ENCODE measurements around the gene TEX29. TPM values are rescaled to one million over a fixed set of nuclear protein-coding genes. Genes with fewer than 3 reads are reported as not detected.

Gene TEX29
- total and polyA plus RNA-seq, 5 experiments from 2014 or later: 0.96 to 0.99 TPM; not detected in 3

- DNase-seq (no peak), ATAC-seq (no peak)
- POLR2A ChIA-PET: no interaction called here
- Mint-ChIP-seq H3K9me3 (no peaks in the 10 kb centered on the region), H3K4me1 (peaks cover 0 to 2% (median 1%) of the 10 kb centered on the region in 4 donors), H3K27ac (no peak overlapping the region), H3K4me3 (no peak overlapping the region), H3K27me3 (peaks cover 0 to 9% (median 7%) of the 10 kb centered on the region in 5 donors), H3K36me3 (no peaks in the 10 kb centered on the region)
Observed at GRCh38 chr13:111360452-111360851, 40.0 kb downstream of the TEX29 start.

DNA sequence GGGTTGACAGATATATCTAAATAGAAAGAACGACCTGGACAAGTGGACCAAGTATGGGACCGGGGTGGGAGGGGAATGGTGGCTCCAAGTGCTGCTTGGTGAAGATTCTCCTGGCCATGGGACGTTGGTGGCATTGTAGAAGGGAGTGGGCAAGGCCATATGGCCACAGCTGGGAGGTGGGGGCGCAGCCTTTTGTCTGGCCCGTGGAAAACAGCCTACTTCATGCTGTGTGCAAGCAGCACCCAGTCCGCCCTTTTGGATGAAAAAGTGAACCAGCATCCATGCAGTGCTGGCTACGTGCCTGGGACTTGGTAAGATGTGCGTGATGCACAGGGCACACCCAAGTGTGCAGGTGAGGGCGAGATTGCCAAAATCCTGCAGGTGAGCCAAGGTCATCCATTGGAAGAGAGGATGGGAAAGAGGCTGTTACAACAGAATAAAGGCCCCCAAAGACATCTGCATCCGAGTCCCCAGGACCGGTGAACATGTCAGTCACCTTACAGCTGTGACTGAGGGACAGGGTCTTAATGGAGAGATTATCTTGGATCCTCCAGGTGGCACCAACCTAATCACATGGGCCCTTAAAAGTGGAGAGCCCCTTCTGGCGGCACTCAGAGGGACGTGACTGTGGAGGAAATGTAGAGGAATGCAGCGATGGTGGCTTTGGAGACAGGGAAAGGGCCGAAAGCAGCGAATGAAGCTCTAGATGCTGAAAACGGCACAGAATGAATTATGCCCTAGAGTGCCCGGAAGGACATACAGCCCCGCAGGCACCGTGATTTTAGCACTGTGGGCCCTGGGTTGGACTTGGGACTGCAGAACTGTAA is 40.8 kb downstream of the TEX29 start:
- peaks cover 0 to 4% (median 0%) of the 10 kb centered on the region in 4 donors for H3K4me1 Mint-ChIP-seq
- no peak overlapping the region for H3K27ac Mint-ChIP-seq
- ATAC-seq (no peak), DNase-seq (no peak)
- no peaks in the 10 kb centered on the region for H3K36me3 Mint-ChIP-seq
- H3K4me3 Mint-ChIP-seq: peak overlapping the region in 1 of 10 donors; percentile 54
- peaks cover 0 to 12% (median 8%) of the 10 kb centered on the region in 5 donors for H3K27me3 Mint-ChIP-seq
- POLR2A ChIA-PET: no interaction called here
- H3K9me3 Mint-ChIP-seq: no peaks in the 10 kb centered on the region

DNA sequence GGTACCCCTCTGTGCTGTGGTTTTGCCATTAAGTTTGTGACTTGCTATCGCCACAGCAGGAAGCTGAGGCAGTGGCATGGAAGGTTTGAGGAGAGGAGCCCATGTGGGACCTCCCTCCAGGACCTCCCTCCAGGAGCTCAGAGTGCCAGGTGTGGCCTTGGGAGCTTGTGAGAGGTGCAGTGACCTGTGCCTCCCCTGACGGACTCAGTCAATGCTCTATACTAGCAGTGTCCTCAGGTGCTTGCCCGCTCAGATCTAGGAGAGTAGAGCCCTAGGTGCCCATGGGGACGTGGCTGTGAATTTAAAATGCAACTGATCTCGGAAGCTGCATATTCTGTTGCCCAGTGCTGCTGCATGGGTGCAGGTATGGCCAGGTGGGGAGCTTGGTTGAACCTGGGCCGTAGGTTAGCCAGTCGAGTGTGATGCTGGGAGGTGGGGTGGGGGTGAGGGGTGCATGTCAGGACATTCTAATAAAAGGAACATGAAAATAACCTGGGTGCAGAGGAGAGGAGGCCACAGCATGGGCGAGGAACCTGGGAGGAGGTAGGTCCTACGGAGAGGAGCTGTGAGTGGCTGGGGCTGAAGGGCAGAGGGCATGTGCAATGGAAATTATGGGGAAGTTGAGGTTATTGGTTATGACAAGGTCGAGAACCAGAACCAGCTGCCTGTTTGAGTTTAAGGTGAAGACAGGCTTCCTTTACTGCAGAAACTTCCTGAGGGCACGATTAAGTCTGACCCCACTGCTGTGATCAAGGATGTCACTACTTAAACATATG is 41.6 kb downstream of the TEX29 start:
- H3K27ac Mint-ChIP-seq: no peak overlapping the region
- POLR2A ChIA-PET: no interaction called here
- DNase-seq (no peak), ATAC-seq (no peak)
- H3K9me3 Mint-ChIP-seq: no peaks in the 10 kb centered on the region
- H3K4me3 Mint-ChIP-seq: no peak overlapping the region
- H3K27me3 Mint-ChIP-seq: peaks cover 0 to 12% (median 8%) of the 10 kb centered on the region in 5 donors
- no peaks in the 10 kb centered on the region for H3K36me3 Mint-ChIP-seq
- H3K4me1 Mint-ChIP-seq: peaks cover 0 to 4% (median 0%) of the 10 kb centered on the region in 4 donors

- H3K27ac Mint-ChIP-seq: no peak overlapping the region
- peaks cover 0 to 12% (median 8%) of the 10 kb centered on the region in 5 donors for H3K27me3 Mint-ChIP-seq
- DNase-seq (no peak), ATAC-seq (no peak)
- H3K9me3 Mint-ChIP-seq: no peaks in the 10 kb centered on the region
- no peak overlapping the region for H3K4me3 Mint-ChIP-seq
- H3K36me3 Mint-ChIP-seq: no peaks in the 10 kb centered on the region
- H3K4me1 Mint-ChIP-seq: peaks cover 0 to 4% (median 0%) of the 10 kb centered on the region in 4 donors
- POLR2A ChIA-PET: no interaction called here
Observed at GRCh38 chr13:111363121-111363520, 42.7 kb downstream of the TEX29 start.

GRCh38 chr13:111363591-111363990 is 43.1 kb downstream of the TEX29 start:
- Mint-ChIP-seq H3K27me3 (peaks cover 0 to 12% (median 8%) of the 10 kb centered on the region in 5 donors), H3K4me1 (peaks cover 0 to 4% (median 0%) of the 10 kb centered on the region in 4 donors), H3K27ac (no peak overlapping the region), H3K9me3 (peaks cover 0 to 2% (median 0%) of the 10 kb centered on the region in 9 donors), H3K36me3 (no peaks in the 10 kb centered on the region), H3K4me3 (no peak overlapping the region)
- DNase-seq (no peak), ATAC-seq (no peak)
- POLR2A ChIA-PET: no interaction called here

DNA sequence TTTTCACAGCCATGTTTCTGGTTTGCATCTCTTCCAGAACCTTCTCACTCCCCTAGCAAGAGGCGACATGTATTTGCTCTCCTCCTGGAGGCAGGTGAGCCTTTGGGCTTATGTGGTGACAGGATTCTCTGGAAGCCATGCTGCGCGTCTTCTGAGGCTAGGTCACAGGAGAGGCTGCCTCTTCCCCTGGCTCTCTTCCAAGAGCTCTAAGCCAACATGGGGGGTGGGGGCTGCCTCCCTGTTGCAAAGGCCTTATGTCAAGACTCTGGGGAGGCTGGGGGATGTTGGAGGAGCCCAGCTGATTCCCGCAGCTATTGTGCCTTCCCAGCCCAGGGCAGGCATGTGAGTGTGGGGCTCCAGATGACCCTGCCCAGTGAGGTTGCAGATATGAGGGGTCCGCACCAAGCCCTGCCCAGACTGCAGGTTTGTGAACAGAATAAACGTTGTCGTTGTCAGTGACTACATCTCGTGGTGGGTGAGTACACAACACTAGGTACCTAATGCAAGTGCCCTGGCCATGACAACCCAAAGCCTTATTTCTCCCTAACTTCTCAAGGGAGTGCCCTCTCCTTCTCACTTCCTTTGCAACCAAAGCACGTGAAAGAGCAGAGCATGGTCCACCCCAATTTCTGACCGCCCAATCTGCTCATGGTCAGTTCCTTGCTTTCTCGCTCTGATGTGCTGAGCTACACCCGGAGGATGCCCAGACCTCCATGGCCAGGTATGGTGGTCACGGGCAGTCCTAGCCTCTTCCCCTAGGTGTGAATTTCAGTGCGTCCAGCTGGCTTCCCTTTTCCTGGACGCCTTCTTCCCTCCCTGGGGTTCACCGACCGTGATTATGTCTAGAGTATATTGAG is 44.9 kb downstream of the TEX29 start:
- DNase-seq (no peak), ATAC-seq (no peak)
- POLR2A ChIA-PET: no interaction called here
- no peaks in the 10 kb centered on the region for H3K36me3 Mint-ChIP-seq
- no peak overlapping the region for H3K27ac Mint-ChIP-seq
- H3K4me1 Mint-ChIP-seq: peaks cover 0 to 4% (median 0%) of the 10 kb centered on the region in 4 donors
- H3K27me3 Mint-ChIP-seq: peaks cover 0 to 12% (median 8%) of the 10 kb centered on the region in 5 donors
- H3K4me3 Mint-ChIP-seq: no peak overlapping the region
- H3K9me3 Mint-ChIP-seq: peaks cover 0 to 6% (median 0%) of the 10 kb centered on the region in 9 donors

- no peak for ATAC-seq
- peaks cover 0 to 4% (median 0%) of the 10 kb centered on the region in 4 donors for H3K4me1 Mint-ChIP-seq
- no peak overlapping the region for H3K4me3 Mint-ChIP-seq
- no peaks in the 10 kb centered on the region for H3K36me3 Mint-ChIP-seq
- DNase-seq: no peak
- POLR2A ChIA-PET: no interaction called here
- H3K9me3 Mint-ChIP-seq: peaks cover 0 to 6% (median 0%) of the 10 kb centered on the region in 9 donors
- peak overlapping the region in 1 of 10 donors; percentile 48 for H3K27ac Mint-ChIP-seq
- H3K27me3 Mint-ChIP-seq: peaks cover 0 to 11% (median 4%) of the 10 kb centered on the region in 5 donors
Observed at GRCh38 chr13:111367340-111367739, 46.9 kb downstream of the TEX29 start.

DNA sequence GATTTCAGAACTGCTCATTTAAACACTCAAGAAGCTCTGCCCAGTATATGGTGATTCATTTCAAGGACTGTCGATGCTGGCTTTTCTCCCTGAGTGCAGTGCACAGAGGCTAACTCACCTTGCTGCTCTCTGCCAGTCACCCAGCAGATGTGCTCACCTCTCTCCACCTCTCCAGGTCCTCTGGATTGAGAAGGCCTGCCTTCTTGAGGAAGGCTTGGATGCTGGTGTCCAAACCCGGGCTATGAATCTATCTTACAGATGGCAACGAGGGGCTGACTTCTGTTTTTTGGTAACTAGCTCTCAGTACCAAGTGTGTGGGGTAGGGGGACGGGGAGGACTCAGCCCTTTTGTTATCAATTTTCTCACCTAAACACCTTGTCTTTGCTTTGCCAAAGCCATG is 47.6 kb downstream of the TEX29 start:
- DNase-seq (no peak), ATAC-seq (no peak)
- H3K4me1 Mint-ChIP-seq: peaks cover 4 to 10% (median 7%) of the 10 kb centered on the region in 4 donors
- H3K27ac Mint-ChIP-seq: no peak overlapping the region
- peaks cover 0 to 6% (median 3%) of the 10 kb centered on the region in 9 donors for H3K9me3 Mint-ChIP-seq
- POLR2A ChIA-PET: no interaction called here
- peaks cover 0 to 8% (median 2%) of the 10 kb centered on the region in 5 donors for H3K27me3 Mint-ChIP-seq
- H3K36me3 Mint-ChIP-seq: no peaks in the 10 kb centered on the region
- no peak overlapping the region for H3K4me3 Mint-ChIP-seq

DNA sequence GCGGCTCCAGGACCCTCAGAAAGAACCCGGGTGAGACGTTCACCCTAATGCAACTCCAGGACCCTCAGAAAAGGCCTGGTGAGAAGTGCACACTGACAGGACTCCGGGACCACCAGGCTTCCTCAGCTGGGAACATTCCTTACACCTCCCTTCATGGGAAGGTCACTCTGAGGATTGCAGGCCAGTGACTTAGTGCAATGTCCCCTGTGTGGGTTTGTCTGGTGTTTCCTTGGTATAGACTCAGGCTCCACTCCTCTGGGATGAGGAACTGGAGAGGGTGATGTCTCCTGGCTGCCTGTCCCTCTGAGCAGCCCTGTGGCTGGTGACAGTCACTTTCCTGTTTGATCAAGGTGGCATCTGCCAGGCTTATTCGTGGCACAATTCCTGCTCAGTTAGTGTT is 49.7 kb downstream of the TEX29 start:
- Mint-ChIP-seq H3K4me1 (peaks cover 4 to 17% (median 9%) of the 10 kb centered on the region in 4 donors), H3K9me3 (peaks cover 0 to 11% (median 3%) of the 10 kb centered on the region in 9 donors), H3K36me3 (no peaks in the 10 kb centered on the region), H3K4me3 (no peak overlapping the region), H3K27me3 (peaks cover 0 to 4% (median 0%) of the 10 kb centered on the region in 5 donors), H3K27ac (no peak overlapping the region)
- POLR2A ChIA-PET: no interaction called here
- ATAC-seq: no peak
- no peak for DNase-seq

GRCh38 chr13:111370570-111371535 is 50.4 kb downstream of the TEX29 start:
- Mint-ChIP-seq H3K27me3 (peaks cover 0 to 1% (median 0%) of the 10 kb centered on the region in 5 donors), H3K4me3 (no peak overlapping the region), H3K36me3 (no peaks in the 10 kb centered on the region), H3K27ac (no peak overlapping the region), H3K9me3 (peaks cover 0 to 11% (median 3%) of the 10 kb centered on the region in 9 donors), H3K4me1 (peaks cover 4 to 17% (median 9%) of the 10 kb centered on the region in 4 donors)
- POLR2A ChIA-PET: no interaction called here
- no peak for ATAC-seq
- DNase-seq: no peak

DNA sequence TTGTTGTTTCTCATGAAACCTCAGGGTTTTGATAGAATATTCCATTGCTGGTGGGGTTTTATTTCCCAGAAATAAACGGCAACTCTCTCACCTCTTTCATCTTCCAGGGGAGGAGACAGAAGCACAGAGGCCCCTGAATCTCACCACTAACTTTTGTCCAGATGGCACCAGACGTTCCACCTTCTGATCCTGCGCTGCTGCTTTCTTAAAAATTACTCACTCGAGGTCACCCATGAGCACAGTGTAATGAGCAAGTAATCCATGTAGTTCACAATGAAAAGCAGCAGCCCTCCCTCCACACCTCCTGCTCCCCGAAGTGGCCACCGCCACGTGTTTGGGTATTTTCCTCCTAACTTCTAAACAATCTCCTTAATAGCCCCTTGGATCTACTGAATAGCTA is 51.3 kb downstream of the TEX29 start:
- DNase-seq (no peak), ATAC-seq (no peak)
- peak overlapping the region in 2 of 10 donors; percentile 48 to 64 for H3K27ac Mint-ChIP-seq
- no peak overlapping the region for H3K4me3 Mint-ChIP-seq
- POLR2A ChIA-PET: no interaction called here
- H3K27me3 Mint-ChIP-seq: no peaks in the 10 kb centered on the region
- peaks cover 4 to 17% (median 8%) of the 10 kb centered on the region in 4 donors for H3K4me1 Mint-ChIP-seq
- peaks cover 0 to 11% (median 3%) of the 10 kb centered on the region in 9 donors for H3K9me3 Mint-ChIP-seq
- no peaks in the 10 kb centered on the region for H3K36me3 Mint-ChIP-seq

All from naive thymus-derived CD8-positive, alpha-beta T cell (primary cell).